HG03139 (cell line): ENCODE measurements around the gene GPR82.
"Not testable (repeated sequence)": the region's sequence is repeated elsewhere in the genome, so short reads cannot be mapped to it uniquely, and the experiment has no call there.

Experiments
- ATAC-seq: cut with Tn5 transposase; IDR thresholded peaks from one replicate; pipeline ENCODE4 v1.9.1; 2021; ENCODE audit not compliant: unreplicated experiment

Gene GPR82, protein sequence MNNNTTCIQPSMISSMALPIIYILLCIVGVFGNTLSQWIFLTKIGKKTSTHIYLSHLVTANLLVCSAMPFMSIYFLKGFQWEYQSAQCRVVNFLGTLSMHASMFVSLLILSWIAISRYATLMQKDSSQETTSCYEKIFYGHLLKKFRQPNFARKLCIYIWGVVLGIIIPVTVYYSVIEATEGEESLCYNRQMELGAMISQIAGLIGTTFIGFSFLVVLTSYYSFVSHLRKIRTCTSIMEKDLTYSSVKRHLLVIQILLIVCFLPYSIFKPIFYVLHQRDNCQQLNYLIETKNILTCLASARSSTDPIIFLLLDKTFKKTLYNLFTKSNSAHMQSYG

DNA sequence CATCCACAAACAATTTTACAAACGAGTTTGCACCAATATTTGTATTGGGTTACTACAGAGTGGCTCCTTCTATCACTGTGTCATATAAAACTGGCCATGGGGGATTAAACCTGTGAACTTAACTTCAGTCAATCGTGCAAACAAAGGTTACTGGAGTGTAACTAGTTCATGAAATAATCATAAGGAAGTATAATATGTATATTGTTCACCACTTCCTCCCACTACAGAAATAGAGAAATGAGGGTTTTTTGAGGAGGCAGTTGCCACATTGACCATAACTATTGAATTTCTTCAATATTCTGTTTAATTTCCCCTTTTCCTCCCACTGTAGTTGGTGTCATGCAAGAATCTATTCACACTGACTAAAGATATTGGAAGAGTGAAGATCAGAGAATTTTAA is at the start of gene GPR82:
GPR82 (plus strand) TSS at position 356 of the 400 bp plus-strand sequence. CDS start 2,846 bp downstream, outside the sequence.
- ATAC-seq = no peak

- not testable (repeated sequence) for ATAC-seq
These were observed 47.6 kb upstream of the GPR82 start for GRCh38 chrX:41676361-41676760.

GRCh38 chrX:41677183-41678060 is 46.6 kb upstream of the GPR82 start:
- ATAC-seq = no peak

DNA sequence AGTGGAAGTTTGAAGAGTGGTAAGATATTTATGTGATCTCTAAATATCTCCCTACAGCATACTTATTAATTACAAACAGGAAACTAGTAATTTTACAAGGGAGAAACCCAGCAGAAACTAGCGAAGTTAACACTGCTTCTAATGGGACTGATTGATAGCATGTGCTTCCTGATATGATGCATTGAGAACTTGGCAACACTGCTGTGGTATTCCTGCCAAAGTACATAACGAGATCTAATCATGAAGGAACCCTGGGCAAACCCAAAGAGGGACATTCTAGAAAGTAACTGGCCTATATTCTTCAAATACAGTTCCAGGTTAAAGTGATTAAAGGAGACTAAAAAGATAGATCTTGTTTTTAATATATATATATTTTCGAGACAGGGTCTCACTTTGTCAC is 39.8 kb upstream of the GPR82 start:
- ATAC-seq = no peak

GRCh38 chrX:41684940-41685339 is 39.0 kb upstream of the GPR82 start:
- ATAC-seq = no peak

GRCh38 chrX:41686788-41687187 is 37.2 kb upstream of the GPR82 start:
- no peak for ATAC-seq

- no peak for ATAC-seq
These were observed 35.8 kb upstream of the GPR82 start for GRCh38 chrX:41688156-41688555.

- ATAC-seq = no peak
These were observed 35.1 kb upstream of the GPR82 start, which contains the start of gene GPR34 for GRCh38 chrX:41688835-41689234. Gene GPR34 (plus strand): TSS chrX:41688973. CDS start chrX:41695634, 6,661 bp downstream.

DNA sequence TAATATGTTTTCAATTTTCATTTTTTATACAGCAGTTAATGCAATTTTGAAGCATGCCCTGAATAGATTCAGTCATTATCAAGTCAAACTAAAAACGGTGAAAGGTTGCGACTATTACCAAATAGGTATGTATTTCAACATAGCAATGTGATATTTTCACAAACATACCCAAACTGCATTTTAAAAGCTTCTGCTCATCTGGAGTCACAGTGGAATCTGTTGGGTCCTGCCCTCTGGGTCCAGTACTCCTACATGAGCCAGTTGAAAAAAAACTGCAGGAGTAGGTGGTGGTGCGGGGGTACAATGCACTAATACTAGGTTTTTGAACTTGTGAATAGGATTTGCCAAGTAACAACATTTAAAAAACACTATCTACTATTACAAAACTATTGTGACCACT is 34.3 kb upstream of the GPR82 start:
- no peak for ATAC-seq

DNA sequence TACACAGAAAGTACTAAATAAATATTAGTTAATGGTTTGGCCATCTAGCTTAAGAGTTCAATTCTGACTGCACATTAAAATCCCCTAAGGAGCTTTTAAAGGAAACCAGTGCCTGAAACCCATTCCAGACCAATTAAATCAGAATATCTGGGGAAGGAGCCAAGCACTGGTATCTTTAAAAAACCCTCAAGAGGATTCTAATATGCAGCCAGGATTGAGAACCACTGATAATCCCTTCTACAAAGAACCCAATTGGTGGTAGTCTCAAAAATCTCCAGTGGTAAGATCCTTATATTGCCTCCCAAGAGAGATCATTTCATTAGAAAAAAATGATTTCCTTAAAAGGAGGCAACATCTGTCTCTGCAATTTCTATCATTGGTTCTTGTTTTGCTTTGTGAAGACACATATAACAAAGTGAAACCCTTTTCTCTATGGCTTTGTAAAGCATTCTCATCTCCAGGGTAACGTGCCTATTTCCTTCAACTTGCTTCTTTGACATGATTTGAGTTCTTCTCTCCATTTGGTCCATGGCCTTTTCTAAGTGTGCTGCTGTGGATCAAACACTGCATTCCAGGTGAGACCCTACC is 31.7 kb upstream of the GPR82 start:
- no peak for ATAC-seq

- ATAC-seq = no peak
These were observed 31.0 kb upstream of the GPR82 start for GRCh38 chrX:41693024-41693423.

DNA sequence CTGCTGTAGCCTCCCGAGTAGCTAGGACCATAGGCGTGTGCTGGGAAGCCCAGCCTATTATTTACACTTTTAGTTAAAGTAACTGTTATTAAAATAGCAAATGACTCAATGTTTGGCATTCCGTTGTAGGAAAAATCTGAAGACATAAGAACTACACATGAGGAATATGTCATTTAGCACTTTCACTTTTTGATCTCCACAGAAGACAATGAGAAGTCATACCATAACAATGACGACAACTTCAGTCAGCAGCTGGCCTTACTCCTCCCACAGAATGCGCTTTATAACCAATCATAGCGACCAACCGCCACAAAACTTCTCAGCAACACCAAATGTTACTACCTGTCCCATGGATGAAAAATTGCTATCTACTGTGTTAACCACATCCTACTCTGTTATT is 28.6 kb upstream of the GPR82 start:
- no peak for ATAC-seq

DNA sequence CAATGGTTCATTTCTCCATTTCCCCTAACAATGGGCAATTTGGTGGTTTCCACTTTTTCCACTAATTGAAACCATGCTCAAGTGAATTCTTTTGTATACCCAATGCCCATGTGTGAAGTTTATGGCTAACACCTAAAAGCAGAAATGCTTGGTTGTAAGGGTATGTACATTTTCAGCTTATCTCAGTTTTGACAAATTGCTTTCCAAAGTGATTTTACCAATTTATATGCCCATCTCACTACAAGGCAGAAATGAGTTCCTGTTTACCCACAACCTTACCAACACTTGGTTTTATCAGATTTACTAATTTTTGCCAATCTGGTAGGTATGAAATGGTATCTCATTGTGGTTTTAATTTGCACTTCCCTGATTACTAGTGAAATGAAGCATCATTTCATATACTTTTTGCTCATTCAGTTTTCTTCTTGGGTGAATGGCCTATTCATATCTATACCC is 20.4 kb upstream of the GPR82 start:
- no peak for ATAC-seq

- ATAC-seq = no peak
These were observed 18.9 kb upstream of the GPR82 start for GRCh38 chrX:41705042-41705441.

DNA sequence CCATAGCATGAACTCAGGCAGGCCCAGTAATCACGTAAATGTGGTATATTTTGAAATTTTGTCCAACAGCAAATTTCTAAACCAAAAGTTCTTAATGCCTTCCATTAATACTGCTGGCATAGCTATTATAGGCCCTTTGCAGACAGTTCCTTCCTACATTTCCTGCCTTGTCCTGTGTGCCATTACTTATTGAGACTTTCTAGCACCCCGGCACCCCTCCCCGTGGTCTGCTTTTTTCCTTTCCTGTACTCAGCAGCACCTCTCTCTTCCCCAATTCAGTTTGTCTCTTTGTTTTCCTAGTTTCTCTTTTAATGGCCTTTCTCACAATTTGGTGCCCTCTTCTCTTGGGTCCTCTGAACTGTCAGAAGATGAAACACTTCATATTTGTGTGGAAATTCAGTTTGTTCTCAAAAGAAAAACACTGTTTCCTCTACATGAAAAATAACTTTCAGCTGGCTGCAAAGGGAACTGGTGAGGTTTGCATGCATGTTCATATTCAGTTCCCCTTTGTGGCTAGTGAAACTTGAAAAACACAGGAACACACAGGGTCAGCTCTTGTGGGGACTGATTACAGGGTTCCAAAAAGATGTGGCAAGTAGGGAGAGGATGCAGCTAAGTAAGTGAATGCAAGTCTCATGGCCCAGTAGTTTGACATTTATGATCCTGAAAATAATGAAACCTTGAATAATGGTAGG is 18.2 kb upstream of the GPR82 start:
- ATAC-seq = peak; percentile 85

DNA sequence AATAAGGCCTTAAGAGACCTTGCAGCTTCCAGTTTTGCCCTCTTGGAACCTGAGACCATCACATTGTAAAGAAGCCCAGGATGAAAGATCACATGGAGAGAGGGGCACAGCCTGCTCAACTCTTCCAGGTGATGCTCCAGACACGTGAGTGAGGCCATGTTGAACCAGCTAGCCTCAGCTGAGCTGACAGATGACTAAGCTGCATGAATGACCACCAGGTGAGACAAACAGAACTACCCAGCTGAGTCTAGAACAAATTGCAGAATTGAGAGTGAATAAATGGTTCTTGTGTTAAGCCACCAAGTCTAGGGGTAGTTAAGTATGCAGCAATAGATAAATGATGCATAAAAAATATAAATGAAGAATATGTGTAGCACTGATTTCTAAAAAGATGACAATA is 16.8 kb upstream of the GPR82 start:
- ATAC-seq = no peak

GRCh38 chrX:41708486-41708885 is 15.5 kb upstream of the GPR82 start:
- no peak for ATAC-seq

GRCh38 chrX:41711021-41711667 is 12.8 kb upstream of the GPR82 start:
- no peak for ATAC-seq

- no peak for ATAC-seq
These were observed 7.8 kb upstream of the GPR82 start for GRCh38 chrX:41716222-41716621.

GRCh38 chrX:41716767-41717473 is 7.1 kb upstream of the GPR82 start:
- no peak for ATAC-seq
